Measurements from ENCODE around the gene EIF2B4.

DNA sequence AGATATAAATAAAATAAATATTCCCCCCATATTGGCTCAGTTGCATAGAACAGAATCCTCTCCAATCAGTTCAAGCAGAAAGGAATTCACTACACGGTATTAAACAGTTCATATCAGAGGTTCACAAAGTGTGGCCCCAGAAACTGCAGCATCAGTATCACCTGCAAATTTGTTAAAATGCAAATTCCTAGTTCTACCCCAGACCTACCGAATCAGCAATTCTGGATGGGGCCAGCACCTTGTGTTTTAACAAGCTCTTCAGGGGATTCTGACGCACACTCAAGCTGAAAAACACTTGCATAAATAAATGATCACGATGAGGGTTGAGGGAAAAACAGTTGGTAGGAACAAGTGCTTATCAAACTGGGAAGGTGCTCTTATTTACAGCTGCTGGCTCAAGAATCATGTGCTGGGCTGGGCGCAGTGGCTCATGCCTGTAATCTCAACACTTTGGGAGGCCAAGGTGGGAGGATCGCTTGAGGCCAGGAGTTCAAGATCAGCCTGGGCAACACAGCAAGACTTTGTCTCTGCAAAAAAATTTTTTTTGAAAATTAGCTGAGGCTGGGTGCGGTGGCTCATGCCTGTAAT lies 19.9 kb downstream of the EIF2B4 start:
- TF ChIP-seq, protein P1, sequence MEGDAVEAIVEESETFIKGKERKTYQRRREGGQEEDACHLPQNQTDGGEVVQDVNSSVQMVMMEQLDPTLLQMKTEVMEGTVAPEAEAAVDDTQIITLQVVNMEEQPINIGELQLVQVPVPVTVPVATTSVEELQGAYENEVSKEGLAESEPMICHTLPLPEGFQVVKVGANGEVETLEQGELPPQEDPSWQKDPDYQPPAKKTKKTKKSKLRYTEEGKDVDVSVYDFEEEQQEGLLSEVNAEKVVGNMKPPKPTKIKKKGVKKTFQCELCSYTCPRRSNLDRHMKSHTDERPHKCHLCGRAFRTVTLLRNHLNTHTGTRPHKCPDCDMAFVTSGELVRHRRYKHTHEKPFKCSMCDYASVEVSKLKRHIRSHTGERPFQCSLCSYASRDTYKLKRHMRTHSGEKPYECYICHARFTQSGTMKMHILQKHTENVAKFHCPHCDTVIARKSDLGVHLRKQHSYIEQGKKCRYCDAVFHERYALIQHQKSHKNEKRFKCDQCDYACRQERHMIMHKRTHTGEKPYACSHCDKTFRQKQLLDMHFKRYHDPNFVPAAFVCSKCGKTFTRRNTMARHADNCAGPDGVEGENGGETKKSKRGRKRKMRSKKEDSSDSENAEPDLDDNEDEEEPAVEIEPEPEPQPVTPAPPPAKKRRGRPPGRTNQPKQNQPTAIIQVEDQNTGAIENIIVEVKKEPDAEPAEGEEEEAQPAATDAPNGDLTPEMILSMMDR (conservative IDR thresholded peaks at IDR 0.05): no peak
- no peak for TF ChIP-seq EZH2 (IDR thresholded peaks at IDR 0.05; ENCODE audit: low read depth)

All from PC-9 (cell line).